ENCODE results near the gene MRPS18A. TPM values are rescaled to one million over a fixed set of nuclear protein-coding genes. Genes with fewer than 3 reads are reported as not detected.

The MRPS18A gene
- total RNA-seq, 2 donors from 2014 or later = 60.1 to 69.7 TPM

DNA sequence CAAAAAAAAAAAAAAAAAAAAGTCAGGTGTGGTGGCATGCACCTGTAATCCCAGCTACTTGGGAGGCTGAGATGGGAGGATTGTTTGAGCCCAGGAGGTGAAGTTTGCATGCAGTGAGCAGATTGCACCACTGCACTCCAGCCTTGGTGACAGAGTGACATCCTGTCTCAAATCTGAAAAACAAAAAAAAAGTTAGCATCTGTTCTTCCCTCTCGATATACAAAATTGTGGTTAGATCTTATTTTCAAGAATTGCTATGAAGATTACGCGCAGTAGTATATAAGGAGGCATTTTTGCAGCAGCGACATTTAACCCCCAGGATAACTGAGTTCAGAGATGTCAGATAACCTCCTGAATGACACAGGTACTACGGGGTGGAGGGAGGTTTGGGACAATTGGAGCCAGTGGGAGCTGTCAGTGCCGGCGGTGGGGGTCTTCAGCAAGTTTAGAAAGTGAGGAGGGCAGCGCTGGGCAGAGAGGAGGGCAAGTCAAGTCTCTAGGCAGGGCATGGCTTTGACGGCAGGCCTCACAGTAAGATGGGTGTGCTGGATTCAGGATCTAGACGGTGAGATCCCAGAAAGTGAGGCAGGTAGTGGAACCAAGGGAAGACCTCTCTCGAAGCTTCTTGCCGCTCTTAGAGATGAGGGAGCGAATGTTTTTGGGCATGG is 26.2 kb upstream of the MRPS18A start:
- no peak overlapping the region for H3K4me3 Mint-ChIP-seq
- H3K36me3 Mint-ChIP-seq (ENCODE audit: insufficient read depth in 2 of 2) = no peaks in the 10 kb centered on the region
- no peaks in the 10 kb centered on the region for H3K9me3 Mint-ChIP-seq
- H3K27ac Mint-ChIP-seq = no peak overlapping the region
- no peak for DNase-seq
- no peak for ATAC-seq (replicated peaks in 1 of 2)
- peaks cover 19% of the 10 kb centered on the region for H3K27me3 Mint-ChIP-seq (ENCODE audit: low read depth)
- peaks cover 15% of the 10 kb centered on the region for H3K4me1 Mint-ChIP-seq (ENCODE audit: low read depth)

DNA sequence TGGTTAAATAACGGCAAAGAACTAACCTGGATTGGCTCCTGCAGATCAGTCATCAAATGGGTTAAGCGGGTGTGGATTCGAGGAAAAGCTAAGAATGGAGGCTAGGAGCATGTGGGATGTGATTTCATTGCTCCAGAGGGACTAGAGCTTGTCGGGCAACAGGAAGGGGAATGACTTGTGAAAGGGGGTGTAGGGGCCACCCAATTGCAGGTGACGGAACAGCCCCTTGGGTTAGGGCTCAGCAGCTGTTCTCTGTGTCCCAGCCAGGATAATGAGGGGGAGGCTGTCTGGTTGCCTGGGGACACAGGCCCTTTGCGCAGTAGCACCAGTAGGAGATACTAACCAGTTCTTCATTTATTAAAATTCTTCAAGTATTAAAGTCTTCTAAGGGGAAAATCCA is 25.0 kb upstream of the MRPS18A start:
- ATAC-seq (replicated peaks in 1 of 2) (no peak), DNase-seq (no peak)
- Mint-ChIP-seq H3K27ac (no peak overlapping the region), H3K4me3 (no peak overlapping the region), H3K9me3 (no peaks in the 10 kb centered on the region), H3K4me1 (ENCODE audit: low read depth) (peaks cover 16% of the 10 kb centered on the region), H3K36me3 (ENCODE audit: insufficient read depth in 2 of 2) (no peaks in the 10 kb centered on the region), H3K27me3 (ENCODE audit: low read depth) (peaks cover 19% of the 10 kb centered on the region)

GRCh38 chr6:43710576-43710975 is 23.0 kb upstream of the MRPS18A start:
- Mint-ChIP-seq H3K27ac (no peak overlapping the region), H3K27me3 (ENCODE audit: low read depth) (peaks cover 32% of the 10 kb centered on the region), H3K4me3 (no peak overlapping the region), H3K4me1 (ENCODE audit: low read depth) (peaks cover 23% of the 10 kb centered on the region), H3K36me3 (ENCODE audit: insufficient read depth in 2 of 2) (no peaks in the 10 kb centered on the region), H3K9me3 (no peaks in the 10 kb centered on the region)
- ATAC-seq (replicated peaks in 1 of 2) = no peak
- no peak for DNase-seq

- no peaks in the 10 kb centered on the region for H3K36me3 Mint-ChIP-seq (ENCODE audit: insufficient read depth in 2 of 2)
- peaks cover 23% of the 10 kb centered on the region for H3K4me1 Mint-ChIP-seq (ENCODE audit: low read depth)
- no peaks in the 10 kb centered on the region for H3K9me3 Mint-ChIP-seq
- DNase-seq = no peak
- H3K27ac Mint-ChIP-seq = no peak overlapping the region
- peaks cover 32% of the 10 kb centered on the region for H3K27me3 Mint-ChIP-seq (ENCODE audit: low read depth)
- ATAC-seq (replicated peaks in 1 of 2) = no peak
- peak overlapping the region in 1 of 2 donors; percentile 48 for H3K4me3 Mint-ChIP-seq
Observed at GRCh38 chr6:43709654-43710303, 22.2 kb upstream of the MRPS18A start.

GRCh38 chr6:43708860-43709653 is 21.5 kb upstream of the MRPS18A start:
- H3K27ac Mint-ChIP-seq = peak overlapping the region; percentile 88
- ATAC-seq (replicated peaks in 1 of 2) (peak; percentile 85 to 91), DNase-seq (peak; percentile 21 to 42)
- peaks cover 32% of the 10 kb centered on the region for H3K27me3 Mint-ChIP-seq (ENCODE audit: low read depth)
- H3K4me3 Mint-ChIP-seq = peak overlapping the region; percentile 1 to 48
- peaks cover 23% of the 10 kb centered on the region for H3K4me1 Mint-ChIP-seq (ENCODE audit: low read depth)
- H3K36me3 Mint-ChIP-seq (ENCODE audit: insufficient read depth in 2 of 2) = no peaks in the 10 kb centered on the region
- H3K9me3 Mint-ChIP-seq = no peaks in the 10 kb centered on the region

- no peak for ATAC-seq (replicated peaks in 1 of 2)
- Mint-ChIP-seq H3K4me3 (no peak overlapping the region), H3K9me3 (no peaks in the 10 kb centered on the region), H3K36me3 (ENCODE audit: insufficient read depth in 2 of 2) (no peaks in the 10 kb centered on the region), H3K27me3 (ENCODE audit: low read depth) (peaks cover 28% of the 10 kb centered on the region), H3K27ac (no peak overlapping the region), H3K4me1 (ENCODE audit: low read depth) (peaks cover 23% of the 10 kb centered on the region)
- DNase-seq = no peak
Observed at GRCh38 chr6:43707767-43708166, 20.2 kb upstream of the MRPS18A start.

DNA sequence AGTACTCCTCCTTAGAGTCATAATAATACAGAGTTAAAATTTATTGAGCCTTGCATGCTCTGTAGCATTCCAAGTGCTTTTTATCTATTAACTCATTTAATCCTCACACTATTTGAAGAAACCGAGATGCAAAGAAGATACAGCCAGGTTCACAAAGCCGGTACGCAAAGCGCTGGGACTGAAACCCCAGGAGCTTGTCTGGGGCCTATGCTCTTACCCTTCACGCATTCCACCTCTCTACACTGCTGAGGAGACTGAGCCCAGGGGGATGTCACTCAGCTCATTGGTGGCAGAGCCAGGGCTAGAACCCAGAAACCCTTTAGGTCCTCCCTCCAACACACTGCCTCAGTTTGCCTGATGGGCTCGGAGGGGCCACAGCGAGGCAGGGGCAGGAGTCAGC is 19.7 kb upstream of the MRPS18A start:
- ATAC-seq (replicated peaks in 1 of 2) = no peak
- Mint-ChIP-seq H3K27ac (no peak overlapping the region), H3K4me1 (ENCODE audit: low read depth) (peaks cover 23% of the 10 kb centered on the region), H3K27me3 (ENCODE audit: low read depth) (peaks cover 33% of the 10 kb centered on the region), H3K36me3 (ENCODE audit: insufficient read depth in 2 of 2) (no peaks in the 10 kb centered on the region), H3K4me3 (no peak overlapping the region), H3K9me3 (no peaks in the 10 kb centered on the region)
- DNase-seq = no peak

- Mint-ChIP-seq H3K27ac (no peak overlapping the region), H3K4me3 (no peak overlapping the region), H3K9me3 (no peaks in the 10 kb centered on the region), H3K27me3 (ENCODE audit: low read depth) (peaks cover 34% of the 10 kb centered on the region), H3K36me3 (ENCODE audit: insufficient read depth in 2 of 2) (no peaks in the 10 kb centered on the region), H3K4me1 (ENCODE audit: low read depth) (peaks cover 23% of the 10 kb centered on the region)
- no peak for DNase-seq
- no peak for ATAC-seq (replicated peaks in 1 of 2)
Observed at GRCh38 chr6:43706788-43707187, 19.2 kb upstream of the MRPS18A start.

GRCh38 chr6:43705996-43706395 is 18.4 kb upstream of the MRPS18A start:
- Mint-ChIP-seq H3K4me3 (no peak overlapping the region), H3K4me1 (ENCODE audit: low read depth) (peaks cover 23% of the 10 kb centered on the region), H3K36me3 (ENCODE audit: insufficient read depth in 2 of 2) (no peaks in the 10 kb centered on the region), H3K27ac (no peak overlapping the region), H3K9me3 (no peaks in the 10 kb centered on the region), H3K27me3 (ENCODE audit: low read depth) (peaks cover 32% of the 10 kb centered on the region)
- DNase-seq (no peak), ATAC-seq (replicated peaks in 1 of 2) (no peak)

- ATAC-seq (replicated peaks in 1 of 2) = no peak
- peaks cover 8% of the 10 kb centered on the region for H3K4me1 Mint-ChIP-seq (ENCODE audit: low read depth)
- H3K4me3 Mint-ChIP-seq = no peak overlapping the region
- no peaks in the 10 kb centered on the region for H3K36me3 Mint-ChIP-seq (ENCODE audit: insufficient read depth in 2 of 2)
- H3K27me3 Mint-ChIP-seq (ENCODE audit: low read depth) = peaks cover 36% of the 10 kb centered on the region
- DNase-seq = no peak
- no peaks in the 10 kb centered on the region for H3K9me3 Mint-ChIP-seq
- no peak overlapping the region for H3K27ac Mint-ChIP-seq
Observed at GRCh38 chr6:43703512-43704429, 16.2 kb upstream of the MRPS18A start.

- Mint-ChIP-seq H3K27ac (no peak overlapping the region), H3K27me3 (ENCODE audit: low read depth) (peaks cover 45% of the 10 kb centered on the region), H3K9me3 (no peaks in the 10 kb centered on the region), H3K4me3 (no peak overlapping the region), H3K36me3 (ENCODE audit: insufficient read depth in 2 of 2) (no peaks in the 10 kb centered on the region), H3K4me1 (ENCODE audit: low read depth) (peaks cover 7% of the 10 kb centered on the region)
- ATAC-seq (replicated peaks in 1 of 2) (peak; percentile 74 to 80), DNase-seq (peak; percentile 39 to 43)
Observed at GRCh38 chr6:43702534-43703440, 15.2 kb upstream of the MRPS18A start.

- H3K27me3 Mint-ChIP-seq (ENCODE audit: low read depth) = peaks cover 46% of the 10 kb centered on the region
- H3K4me1 Mint-ChIP-seq (ENCODE audit: low read depth) = peaks cover 7% of the 10 kb centered on the region
- ATAC-seq (replicated peaks in 1 of 2) = no peak
- no peaks in the 10 kb centered on the region for H3K36me3 Mint-ChIP-seq (ENCODE audit: insufficient read depth in 2 of 2)
- DNase-seq = no peak
- no peak overlapping the region for H3K4me3 Mint-ChIP-seq
- H3K9me3 Mint-ChIP-seq = no peaks in the 10 kb centered on the region
- H3K27ac Mint-ChIP-seq = no peak overlapping the region
Observed at GRCh38 chr6:43702171-43702533, 14.6 kb upstream of the MRPS18A start.

Data from activated T-cell treated with anti-CD3 and anti-CD28 coated beads, Interleukin-2, amount 50 U/mL, for 72 hours (primary cell).